Measurements from ENCODE around the gene FOXL2NB.

GRCh38 chr3:138943724-138944653 lies 3.0 kb upstream of the FOXL2NB start:
- TF ChIP-seq CTCF (IDR thresholded peaks at IDR 0.05) (no peak), POLR2A (IDR thresholded peaks at IDR 0.05) (no peak), POLR2AphosphoS5 (IDR thresholded peaks at IDR 0.05) (no peak)

All from prostate gland (tissue), 2 donors.